HEK293 (cell line): Measurements from ENCODE around the gene KLK5.
A peak's percentile ranks its signal among the peaks of the same experiment; 100 is the strongest.

Source experiments
- CTCF ChIA-PET: fragments of 350-600 bp; formaldehyde crosslinking; extraction: SDS; loops from one replicate; lab custom pipeline; 2021; ENCODE audit warnings: antibody characterized with exemption; lab: Yijun Ruan, JAX
- POLR2A ChIA-PET: fragments of 300-600 bp; formaldehyde crosslinking; extraction: SDS; loops from one replicate; lab custom pipeline; 2020; ENCODE audit warnings: antibody characterized with exemption, inconsistent platforms; lab: Yijun Ruan, JAX
- H3K27ac ChIP-seq: fragments of 200-500 bp; sonication (Bioruptor generic); 2 replicates; pipeline ENCODE4 v1.5.1; 2014; ENCODE audit warnings: low read depth, low read length, control low read depth, inconsistent platforms; ENCODE audit errors: extremely low read depth
- H3K36me3 ChIP-seq, 2 experiments: fragments of 200-500 bp in 1 of 2; sonication (Bioruptor generic) in 1 of 2; 1 replicate in 1 of 2; 2 replicates in 1 of 2; pipeline ENCODE4 v1.5.1; 2014 to 2017; ENCODE audit warnings: inconsistent platforms in 2 of 2, low read length in 2 of 2; ENCODE audit not compliant: control insufficient read depth in 2 of 2, insufficient read depth in 1 of 2
- H3K4me1 ChIP-seq: fragments of 200-500 bp; sonication (Bioruptor generic); 2 replicates; pipeline ENCODE4 v1.5.1; 2014; ENCODE audit warnings: mild to moderate bottlenecking, low read length, inconsistent platforms; ENCODE audit not compliant: control insufficient read depth, insufficient read depth
- H3K4me3 ChIP-seq: 2 replicates; pipeline ENCODE4 v1.5.1; 2011; ENCODE audit warnings: low read depth, mild to moderate bottlenecking, control low read depth, low read length, moderate library complexity
- H3K9me3 ChIP-seq: fragments of 200-500 bp; sonication (Bioruptor generic); 2 replicates; pipeline ENCODE4 v1.5.1; 2014; ENCODE audit warnings: low read depth, low read length, inconsistent platforms; ENCODE audit not compliant: control insufficient read depth, insufficient read depth
- KLF8 ChIP-seq: fragments of 450-650 bp; formaldehyde crosslinking; IDR thresholded peaks from 2 replicates; pipeline ENCODE4 v1.5.1; 2016; ENCODE audit warnings: missing biosample characterization, missing genetic modification characterization
- PRDM1 ChIP-seq: fragments of 450-650 bp; formaldehyde crosslinking; IDR thresholded peaks from 2 replicates; pipeline ENCODE4; 2016; ENCODE audit warnings: missing biosample characterization, missing genetic modification characterization
- ZEB2 ChIP-seq: fragments of 450-650 bp; formaldehyde crosslinking; IDR thresholded peaks from 2 replicates; pipeline ENCODE4 v1.5.1; 2016; ENCODE audit warnings: missing biosample characterization, missing genetic modification characterization
- ZNF121 ChIP-seq: fragments of 450-650 bp; formaldehyde crosslinking; IDR thresholded peaks from 2 replicates; pipeline ENCODE4 v1.5.1; 2016; ENCODE audit warnings: missing biosample characterization, missing genetic modification characterization
- ZNF157 ChIP-seq: fragments of 450-650 bp; formaldehyde crosslinking; IDR thresholded peaks from 2 replicates; pipeline ENCODE4 v1.5.1; 2016; ENCODE audit warnings: missing biosample characterization, missing genetic modification characterization
- ZNF202 ChIP-seq: fragments of 450-650 bp; formaldehyde crosslinking; IDR thresholded peaks from 2 replicates; pipeline ENCODE4 v1.5.1; 2016; ENCODE audit warnings: missing biosample characterization, missing genetic modification characterization, borderline replicate concordance
- ZNF24 ChIP-seq: fragments of 450-650 bp; formaldehyde crosslinking; IDR thresholded peaks from 2 replicates; pipeline ENCODE4 v1.5.1; 2016; ENCODE audit warnings: missing biosample characterization, missing genetic modification characterization
- ZNF274 ChIP-seq, 2 experiments: fragments of 200-500 bp in 1 of 2; fragments of 450-650 bp in 1 of 2; sonication (Bioruptor generic) in 1 of 2; formaldehyde crosslinking in 1 of 2; IDR thresholded peaks; 2 replicates each; pipeline versions ENCODE4 v1.5.1 to v1.6.1; 2014 to 2016; ENCODE audit warnings: borderline replicate concordance in 1 of 2, inconsistent platforms in 1 of 2, low read length in 1 of 2, missing biosample characterization in 1 of 2, missing genetic modification characterization in 1 of 2
- ZNF335 ChIP-seq: fragments of 450-650 bp; formaldehyde crosslinking; conservative IDR thresholded peaks from 2 replicates; pipeline ENCODE4 v1.5.1; 2016; ENCODE audit warnings: missing biosample characterization, missing genetic modification characterization
- ZNF366 ChIP-seq: fragments of 450-650 bp; formaldehyde crosslinking; conservative IDR thresholded peaks from 2 replicates; pipeline ENCODE4 v1.5.1; 2016; ENCODE audit warnings: missing biosample characterization, missing genetic modification characterization
- ZNF560 ChIP-seq: fragments of 450-650 bp; formaldehyde crosslinking; IDR thresholded peaks from 2 replicates; pipeline ENCODE4 v1.5.1; 2017; ENCODE audit warnings: missing biosample characterization, missing genetic modification characterization, borderline replicate concordance
- ZNF561 ChIP-seq: fragments of 450-650 bp; IDR thresholded peaks from 2 replicates; pipeline ENCODE4 v1.5.1; 2018; ENCODE audit warnings: missing biosample characterization, missing genetic modification characterization, borderline replicate concordance
- ZNF585B ChIP-seq: fragments of 450-650 bp; formaldehyde crosslinking; IDR thresholded peaks from 2 replicates; pipeline ENCODE4 v1.5.1; 2016; ENCODE audit warnings: missing biosample characterization, missing genetic modification characterization
- ZNF596 ChIP-seq: fragments of 450-650 bp; IDR thresholded peaks from 2 replicates; pipeline ENCODE4 v1.5.0; 2018; ENCODE audit warnings: missing biosample characterization, mild to moderate bottlenecking, missing genetic modification characterization, moderate library complexity
- ZNF600 ChIP-seq: fragments of 450-650 bp; formaldehyde crosslinking; IDR thresholded peaks from 2 replicates; pipeline ENCODE4 v1.5.1; 2016; ENCODE audit warnings: missing biosample characterization, missing genetic modification characterization
- ZNF610 ChIP-seq: fragments of 450-650 bp; formaldehyde crosslinking; IDR thresholded peaks from 2 replicates; pipeline ENCODE4 v1.5.1; 2016; ENCODE audit warnings: missing biosample characterization, missing genetic modification characterization, borderline replicate concordance
- ZNF701 ChIP-seq: fragments of 450-650 bp; formaldehyde crosslinking; IDR thresholded peaks from 2 replicates; pipeline ENCODE4 v1.5.1; 2016; ENCODE audit warnings: missing biosample characterization, missing genetic modification characterization
- TF ChIP-seq, protein P1 (sequence below): fragments of 450-650 bp; formaldehyde crosslinking; IDR thresholded peaks from 2 replicates; pipeline ENCODE4 v1.5.1; 2016; ENCODE audit warnings: missing biosample characterization, missing genetic modification characterization
- TF ChIP-seq, protein P2 (sequence below): fragments of 450-650 bp; formaldehyde crosslinking; IDR thresholded peaks from 2 replicates; pipeline ENCODE4 v1.5.1; 2016; ENCODE audit warnings: missing biosample characterization, missing genetic modification characterization
- TF ChIP-seq, protein P3 (sequence below): fragments of 450-650 bp; IDR thresholded peaks from 2 replicates; pipeline ENCODE4 v1.5.1; 2018; ENCODE audit warnings: missing biosample characterization, missing genetic modification characterization
- TF ChIP-seq, protein P4 (sequence below): fragments of 450-650 bp; formaldehyde crosslinking; IDR thresholded peaks from 2 replicates; pipeline ENCODE4 v1.5.1; 2016; ENCODE audit warnings: missing biosample characterization, missing genetic modification characterization
- TF ChIP-seq, protein P5 (sequence below): fragments of 450-650 bp; formaldehyde crosslinking; IDR thresholded peaks from 2 replicates; pipeline ENCODE4 v1.5.1; 2016; ENCODE audit warnings: missing biosample characterization, missing genetic modification characterization

KLK5 gene

DNA sequence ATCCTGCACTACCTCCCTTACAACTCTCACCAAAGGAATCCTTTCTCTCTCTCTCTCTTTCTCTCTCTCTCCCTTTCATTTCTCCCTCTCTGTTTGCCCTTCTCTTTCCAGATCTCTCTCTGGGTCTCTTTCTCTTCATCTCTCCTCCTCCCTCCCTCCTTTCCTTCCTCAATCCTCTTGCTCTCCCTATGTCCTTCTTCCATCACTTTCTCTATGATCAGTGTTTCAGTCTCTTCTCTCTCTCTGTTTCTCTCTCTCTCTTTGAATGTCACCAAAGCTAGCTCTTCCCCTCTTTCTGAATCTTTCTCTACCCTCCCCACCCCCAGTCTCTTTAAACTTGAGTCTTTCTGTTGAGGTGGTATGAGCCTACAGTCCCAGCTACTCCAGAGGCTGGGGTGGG is 21.8 kb downstream of the KLK5 start:
- POLR2A ChIA-PET = interaction anchor here (0.7 kb wide), 1 partner anchor 86 kb away, joined by 5 read pairs; no protein-coding TSS in a partner anchor
- no peak overlapping the region for H3K27ac ChIP-seq

GRCh38 chr19:50928831-50929230 is 24.0 kb downstream of the KLK5 start:
- TF ChIP-seq ZNF600 (tag by site-specific recombination) (no peak), ZNF560 (tag by site-specific recombination) (no peak), ZNF561 (tag by site-specific recombination) (no peak), ZNF610 (tag by site-specific recombination) (no peak), ZNF274 (IDR thresholded peaks at IDR 0.05; ENCODE audit: low read length) (no peak), ZNF274 (tag by site-specific recombination; IDR thresholded peaks at IDR 0.05; ENCODE audit: borderline replicate concordance) (no peak), ZNF24 (tag by site-specific recombination) (no peak), ZNF335 (tag by site-specific recombination) (no peak), ZNF121 (no peak), ZEB2 (tag by site-specific recombination) (no peak), ZNF585B (no peak), KLF8 (tag by site-specific recombination) (no peak)
- TF ChIP-seq, protein P1, sequence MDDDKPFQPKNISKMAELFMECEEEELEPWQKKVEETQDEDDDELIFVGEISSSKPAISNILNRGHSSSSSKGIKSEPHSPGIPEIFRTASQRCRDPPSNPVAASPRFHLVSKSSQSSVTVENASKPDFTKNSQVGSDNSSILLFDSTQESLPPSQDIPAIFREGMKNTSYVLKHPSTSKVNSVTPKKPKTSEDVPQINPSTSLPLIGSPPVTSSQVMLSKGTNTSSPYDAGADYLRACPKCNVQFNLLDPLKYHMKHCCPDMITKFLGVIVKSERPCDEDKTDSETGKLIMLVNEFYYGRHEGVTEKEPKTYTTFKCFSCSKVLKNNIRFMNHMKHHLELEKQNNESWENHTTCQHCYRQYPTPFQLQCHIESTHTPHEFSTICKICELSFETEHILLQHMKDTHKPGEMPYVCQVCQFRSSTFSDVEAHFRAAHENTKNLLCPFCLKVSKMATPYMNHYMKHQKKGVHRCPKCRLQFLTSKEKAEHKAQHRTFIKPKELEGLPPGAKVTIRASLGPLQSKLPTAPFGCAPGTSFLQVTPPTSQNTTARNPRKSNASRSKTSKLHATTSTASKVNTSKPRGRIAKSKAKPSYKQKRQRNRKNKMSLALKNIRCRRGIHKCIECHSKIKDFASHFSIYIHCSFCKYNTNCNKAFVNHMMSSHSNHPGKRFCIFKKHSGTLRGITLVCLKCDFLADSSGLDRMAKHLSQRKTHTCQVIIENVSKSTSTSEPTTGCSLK (tag by site-specific recombination) = no peak
- TF ChIP-seq, protein P2, sequence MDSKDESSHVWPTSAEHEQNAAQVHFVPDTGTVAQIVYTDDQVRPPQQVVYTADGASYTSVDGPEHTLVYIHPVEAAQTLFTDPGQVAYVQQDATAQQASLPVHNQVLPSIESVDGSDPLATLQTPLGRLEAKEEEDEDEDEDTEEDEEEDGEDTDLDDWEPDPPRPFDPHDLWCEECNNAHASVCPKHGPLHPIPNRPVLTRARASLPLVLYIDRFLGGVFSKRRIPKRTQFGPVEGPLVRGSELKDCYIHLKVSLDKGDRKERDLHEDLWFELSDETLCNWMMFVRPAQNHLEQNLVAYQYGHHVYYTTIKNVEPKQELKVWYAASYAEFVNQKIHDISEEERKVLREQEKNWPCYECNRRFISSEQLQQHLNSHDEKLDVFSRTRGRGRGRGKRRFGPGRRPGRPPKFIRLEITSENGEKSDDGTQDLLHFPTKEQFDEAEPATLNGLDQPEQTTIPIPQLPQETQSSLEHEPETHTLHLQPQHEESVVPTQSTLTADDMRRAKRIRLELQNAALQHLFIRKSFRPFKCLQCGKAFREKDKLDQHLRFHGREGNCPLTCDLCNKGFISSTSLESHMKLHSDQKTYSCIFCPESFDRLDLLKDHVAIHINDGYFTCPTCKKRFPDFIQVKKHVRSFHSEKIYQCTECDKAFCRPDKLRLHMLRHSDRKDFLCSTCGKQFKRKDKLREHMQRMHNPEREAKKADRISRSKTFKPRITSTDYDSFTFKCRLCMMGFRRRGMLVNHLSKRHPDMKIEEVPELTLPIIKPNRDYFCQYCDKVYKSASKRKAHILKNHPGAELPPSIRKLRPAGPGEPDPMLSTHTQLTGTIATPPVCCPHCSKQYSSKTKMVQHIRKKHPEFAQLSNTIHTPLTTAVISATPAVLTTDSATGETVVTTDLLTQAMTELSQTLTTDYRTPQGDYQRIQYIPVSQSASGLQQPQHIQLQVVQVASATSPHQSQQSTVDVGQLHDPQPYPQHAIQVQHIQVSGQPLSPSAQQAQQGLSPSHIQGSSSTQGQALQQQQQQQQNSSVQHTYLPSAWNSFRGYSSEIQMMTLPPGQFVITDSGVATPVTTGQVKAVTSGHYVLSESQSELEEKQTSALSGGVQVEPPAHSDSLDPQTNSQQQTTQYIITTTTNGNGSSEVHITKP (tag by site-specific recombination) = no peak
- TF ChIP-seq, protein P3, sequence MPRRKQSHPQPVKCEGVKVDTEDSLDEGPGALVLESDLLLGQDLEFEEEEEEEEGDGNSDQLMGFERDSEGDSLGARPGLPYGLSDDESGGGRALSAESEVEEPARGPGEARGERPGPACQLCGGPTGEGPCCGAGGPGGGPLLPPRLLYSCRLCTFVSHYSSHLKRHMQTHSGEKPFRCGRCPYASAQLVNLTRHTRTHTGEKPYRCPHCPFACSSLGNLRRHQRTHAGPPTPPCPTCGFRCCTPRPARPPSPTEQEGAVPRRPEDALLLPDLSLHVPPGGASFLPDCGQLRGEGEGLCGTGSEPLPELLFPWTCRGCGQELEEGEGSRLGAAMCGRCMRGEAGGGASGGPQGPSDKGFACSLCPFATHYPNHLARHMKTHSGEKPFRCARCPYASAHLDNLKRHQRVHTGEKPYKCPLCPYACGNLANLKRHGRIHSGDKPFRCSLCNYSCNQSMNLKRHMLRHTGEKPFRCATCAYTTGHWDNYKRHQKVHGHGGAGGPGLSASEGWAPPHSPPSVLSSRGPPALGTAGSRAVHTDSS (tag by site-specific recombination) = no peak
- TF ChIP-seq, protein P4, sequence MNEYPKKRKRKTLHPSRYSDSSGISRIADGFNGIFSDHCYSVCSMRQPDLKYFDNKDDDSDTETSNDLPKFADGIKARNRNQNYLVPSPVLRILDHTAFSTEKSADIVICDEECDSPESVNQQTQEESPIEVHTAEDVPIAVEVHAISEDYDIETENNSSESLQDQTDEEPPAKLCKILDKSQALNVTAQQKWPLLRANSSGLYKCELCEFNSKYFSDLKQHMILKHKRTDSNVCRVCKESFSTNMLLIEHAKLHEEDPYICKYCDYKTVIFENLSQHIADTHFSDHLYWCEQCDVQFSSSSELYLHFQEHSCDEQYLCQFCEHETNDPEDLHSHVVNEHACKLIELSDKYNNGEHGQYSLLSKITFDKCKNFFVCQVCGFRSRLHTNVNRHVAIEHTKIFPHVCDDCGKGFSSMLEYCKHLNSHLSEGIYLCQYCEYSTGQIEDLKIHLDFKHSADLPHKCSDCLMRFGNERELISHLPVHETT (tag by site-specific recombination) = no peak
- TF ChIP-seq, protein P5, sequence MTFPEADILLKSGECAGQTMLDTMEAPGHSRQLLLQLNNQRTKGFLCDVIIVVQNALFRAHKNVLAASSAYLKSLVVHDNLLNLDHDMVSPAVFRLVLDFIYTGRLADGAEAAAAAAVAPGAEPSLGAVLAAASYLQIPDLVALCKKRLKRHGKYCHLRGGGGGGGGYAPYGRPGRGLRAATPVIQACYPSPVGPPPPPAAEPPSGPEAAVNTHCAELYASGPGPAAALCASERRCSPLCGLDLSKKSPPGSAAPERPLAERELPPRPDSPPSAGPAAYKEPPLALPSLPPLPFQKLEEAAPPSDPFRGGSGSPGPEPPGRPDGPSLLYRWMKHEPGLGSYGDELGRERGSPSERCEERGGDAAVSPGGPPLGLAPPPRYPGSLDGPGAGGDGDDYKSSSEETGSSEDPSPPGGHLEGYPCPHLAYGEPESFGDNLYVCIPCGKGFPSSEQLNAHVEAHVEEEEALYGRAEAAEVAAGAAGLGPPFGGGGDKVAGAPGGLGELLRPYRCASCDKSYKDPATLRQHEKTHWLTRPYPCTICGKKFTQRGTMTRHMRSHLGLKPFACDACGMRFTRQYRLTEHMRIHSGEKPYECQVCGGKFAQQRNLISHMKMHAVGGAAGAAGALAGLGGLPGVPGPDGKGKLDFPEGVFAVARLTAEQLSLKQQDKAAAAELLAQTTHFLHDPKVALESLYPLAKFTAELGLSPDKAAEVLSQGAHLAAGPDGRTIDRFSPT (tag by site-specific recombination) = no peak
- Histone ChIP-seq H3K4me1 (no peaks in the 10 kb centered on the region), H3K36me3 (no peaks in the 10 kb centered on the region), H3K27ac (no peak overlapping the region), H3K9me3 (no peaks in the 10 kb centered on the region), H3K4me3 (no peak overlapping the region)
- ChIA-PET POLR2A (no interaction called here), CTCF (interaction anchor here (0.5 to 1.6 kb wide), 6 partner anchors 11 to 168 kb away, joined by 3 to 5 read pairs (median 3); no protein-coding TSS in a partner anchor)

More for the DNA sequence above, 21.8 kb downstream of the KLK5 start:
- no peaks in the 10 kb centered on the region for H3K4me1 ChIP-seq
- no peak overlapping the region for H3K4me3 ChIP-seq
- TF ChIP-seq ZNF157 (tag by site-specific recombination) (no peak), ZNF366 (tag by site-specific recombination) (peak; percentile 52), ZNF202 (no peak), PRDM1 (tag by site-specific recombination) (peak; percentile 95), ZNF596 (tag by site-specific recombination) (peak; percentile 72), ZNF701 (tag by site-specific recombination) (no peak)
- H3K36me3 ChIP-seq = no peaks in the 10 kb centered on the region
- CTCF ChIA-PET = interaction anchor here (0.7 to 2.4 kb wide), 7 partner anchors 9 to 583 kb away, joined by 3 to 28 read pairs (median 5); no protein-coding TSS in a partner anchor
- no peaks in the 10 kb centered on the region for H3K9me3 ChIP-seq
